ENCODE data around the gene GRAMD1B. TPM values are rescaled to one million over a fixed set of nuclear protein-coding genes. Genes with fewer than 3 reads are reported as not detected.
"Not testable (repeated sequence)": the region's sequence is repeated elsewhere in the genome, so short reads cannot be mapped to it uniquely, and the experiment has no call there.

Gene GRAMD1B
- total RNA-seq, 1 experiment from 2014 or later, result 1.2 TPM

GRCh38 chr11:123509737-123510578 lies 79.9 kb downstream of the GRAMD1B start:
- ChIA-PET CTCF (interaction anchor here (1.1 to 2.3 kb wide), 3 partner anchors 10 to 197 kb away, joined by 3 to 8 read pairs (median 6); no protein-coding TSS in a partner anchor), POLR2A (no interaction called here)
- no peak overlapping the region for H3K4me3 ChIP-seq (ENCODE audit: low read depth, low read length)
- no peaks in the 10 kb centered on the region for H3K9me3 Mint-ChIP-seq (ENCODE audit: unreplicated experiment)
- peaks cover 22% of the 10 kb centered on the region for H3K27me3 Mint-ChIP-seq (ENCODE audit: insufficient read depth, unreplicated experiment)
- no peaks in the 10 kb centered on the region; the same call in 1 of the 2 replicates for H3K27me3 ChIP-seq (replicated peaks; ENCODE audit: control insufficient read depth, insufficient read depth, low read length)
- no peaks in the 10 kb centered on the region for H3K4me1 Mint-ChIP-seq (ENCODE audit: low read depth, unreplicated experiment)
- H3K9me3 ChIP-seq, result no peaks in the 10 kb centered on the region
- H3K36me3 ChIP-seq (ENCODE audit: control insufficient read depth, insufficient read depth, low read length), result no peaks in the 10 kb centered on the region
- TF ChIP-seq CTCF (IDR thresholded peaks at IDR 0.05; ENCODE audit: insufficient read depth in 1 of 2, low read depth in 1 of 2, low read length in 1 of 2, severe bottlenecking in 1 of 2, unreplicated experiment in 1 of 2), result no peak
- no peaks in the 10 kb centered on the region for H3K4me1 ChIP-seq
- DNase-seq, result no peak
- no peak overlapping the region for H3K4me3 Mint-ChIP-seq (ENCODE audit: unreplicated experiment)
- H3K27ac Mint-ChIP-seq (ENCODE audit: unreplicated experiment), result no peak overlapping the region
- peaks cover 4% of the 10 kb centered on the region for H3K36me3 Mint-ChIP-seq (ENCODE audit: insufficient read depth, unreplicated experiment)
- no TSS peak for BruUV-seq (replicated peaks)
- intact Hi-C loops (cut with micrococcal nuclease; ENCODE audit: unreplicated experiment), result no loop called here

GRCh38 chr11:123510579-123510905 lies 80.5 kb downstream of the GRAMD1B start:
- CTCF ChIA-PET, result interaction anchor here (1.1 to 2.3 kb wide), 3 partner anchors 9 to 197 kb away, joined by 3 to 8 read pairs (median 6); no protein-coding TSS in a partner anchor
- H3K27me3 ChIP-seq (replicated peaks; ENCODE audit: control insufficient read depth, insufficient read depth, low read length), result no peaks in the 10 kb centered on the region; the same call in 1 of the 2 replicates
- no peak for TF ChIP-seq CTCF (IDR thresholded peaks at IDR 0.05; ENCODE audit: insufficient read depth in 1 of 2, low read depth in 1 of 2, low read length in 1 of 2, severe bottlenecking in 1 of 2, unreplicated experiment in 1 of 2)
- no peaks in the 10 kb centered on the region for H3K9me3 ChIP-seq
- no peak overlapping the region for H3K27ac Mint-ChIP-seq (ENCODE audit: unreplicated experiment)
- intact Hi-C loops (cut with micrococcal nuclease; ENCODE audit: unreplicated experiment), result no loop called here
- no peaks in the 10 kb centered on the region for H3K4me1 Mint-ChIP-seq (ENCODE audit: low read depth, unreplicated experiment)
- POLR2A ChIA-PET, result no interaction called here
- DNase-seq, result no peak
- no TSS peak for BruUV-seq (replicated peaks)
- no peaks in the 10 kb centered on the region for H3K36me3 ChIP-seq (ENCODE audit: control insufficient read depth, insufficient read depth, low read length)
- no peak overlapping the region for H3K4me3 ChIP-seq (ENCODE audit: low read depth, low read length)
- no peak overlapping the region for H3K4me3 Mint-ChIP-seq (ENCODE audit: unreplicated experiment)
- no peaks in the 10 kb centered on the region for H3K4me1 ChIP-seq
- peaks cover 21% of the 10 kb centered on the region for H3K27me3 Mint-ChIP-seq (ENCODE audit: insufficient read depth, unreplicated experiment)
- peaks cover 4% of the 10 kb centered on the region for H3K36me3 Mint-ChIP-seq (ENCODE audit: insufficient read depth, unreplicated experiment)
- H3K9me3 Mint-ChIP-seq (ENCODE audit: unreplicated experiment), result no peaks in the 10 kb centered on the region

GRCh38 chr11:123511037-123511870 lies 81.2 kb downstream of the GRAMD1B start:
- Mint-ChIP-seq H3K9me3 (ENCODE audit: unreplicated experiment) (no peaks in the 10 kb centered on the region), H3K4me1 (ENCODE audit: low read depth, unreplicated experiment) (no peaks in the 10 kb centered on the region), H3K36me3 (ENCODE audit: insufficient read depth, unreplicated experiment) (peaks cover 4% of the 10 kb centered on the region), H3K27me3 (ENCODE audit: insufficient read depth, unreplicated experiment) (peaks cover 19% of the 10 kb centered on the region), H3K4me3 (ENCODE audit: unreplicated experiment) (no peak overlapping the region), H3K27ac (ENCODE audit: unreplicated experiment) (no peak overlapping the region)
- no peaks in the 10 kb centered on the region for H3K9me3 ChIP-seq
- peak; percentile 89 for DNase-seq
- CTCF ChIA-PET, result interaction anchor here (0.7 to 2.3 kb wide), 8 partner anchors 8 to 200 kb away, joined by 3 to 8 read pairs (median 3); no protein-coding TSS in a partner anchor
- no peaks in the 10 kb centered on the region; the same call in 1 of the 2 replicates for H3K27me3 ChIP-seq (replicated peaks; ENCODE audit: control insufficient read depth, insufficient read depth, low read length)
- H3K36me3 ChIP-seq (ENCODE audit: control insufficient read depth, insufficient read depth, low read length), result no peaks in the 10 kb centered on the region
- H3K4me1 ChIP-seq, result no peaks in the 10 kb centered on the region
- POLR2A ChIA-PET, result no interaction called here
- no TSS peak for BruUV-seq (replicated peaks)
- peak; percentile 96 to 97 for TF ChIP-seq CTCF (IDR thresholded peaks at IDR 0.05; ENCODE audit: insufficient read depth in 1 of 2, low read depth in 1 of 2, low read length in 1 of 2, severe bottlenecking in 1 of 2, unreplicated experiment in 1 of 2)
- intact Hi-C loops (cut with micrococcal nuclease; ENCODE audit: unreplicated experiment), result loop anchor here (1.0 kb wide), 4 partner anchors 44 to 200 kb away; no protein-coding TSS in a partner anchor
- H3K4me3 ChIP-seq (ENCODE audit: low read depth, low read length), result no peak overlapping the region

- H3K4me3 ChIP-seq (ENCODE audit: low read depth, low read length); BruUV-seq (replicated peaks); H3K4me1 Mint-ChIP-seq (ENCODE audit: low read depth, unreplicated experiment); intact Hi-C loops (cut with micrococcal nuclease; ENCODE audit: unreplicated experiment); H3K9me3 ChIP-seq; H3K27ac Mint-ChIP-seq (ENCODE audit: unreplicated experiment); H3K9me3 Mint-ChIP-seq (ENCODE audit: unreplicated experiment); H3K36me3 ChIP-seq (ENCODE audit: control insufficient read depth, insufficient read depth, low read length); H3K27me3 ChIP-seq (replicated peaks; ENCODE audit: control insufficient read depth, insufficient read depth, low read length); H3K4me1 ChIP-seq; POLR2A ChIA-PET; DNase-seq; H3K36me3 Mint-ChIP-seq (ENCODE audit: insufficient read depth, unreplicated experiment); H3K4me3 Mint-ChIP-seq (ENCODE audit: unreplicated experiment): not testable (repeated sequence)
- H3K27me3 Mint-ChIP-seq (ENCODE audit: insufficient read depth, unreplicated experiment), result peaks cover 25% of the 10 kb centered on the region
- CTCF ChIA-PET, result interaction anchor here (0.6 to 1.6 kb wide), 4 partner anchors 42 to 365 kb away, joined by 3 to 4 read pairs (median 4); no protein-coding TSS in a partner anchor
These were observed 83.2 kb downstream of the GRAMD1B start for GRCh38 chr11:123513309-123513708.

Measured in Caco-2 (cell line).